Stimulated activated CD8-positive, alpha-beta memory T cell treated with anti-CD3 and anti-CD28 coated beads, Interleukin-12 subunit alpha, Interleukin-12 subunit beta, amount 100 ng/mL, for 4 hours (primary cell): ENCODE data around the gene TCF3.

Source experiments
- DNase-seq: peaks from one replicate; pipeline ENCODE4 v3.0.0-alpha.2; 2020; ENCODE audit warnings: low read depth

Gene TCF3

DNA sequence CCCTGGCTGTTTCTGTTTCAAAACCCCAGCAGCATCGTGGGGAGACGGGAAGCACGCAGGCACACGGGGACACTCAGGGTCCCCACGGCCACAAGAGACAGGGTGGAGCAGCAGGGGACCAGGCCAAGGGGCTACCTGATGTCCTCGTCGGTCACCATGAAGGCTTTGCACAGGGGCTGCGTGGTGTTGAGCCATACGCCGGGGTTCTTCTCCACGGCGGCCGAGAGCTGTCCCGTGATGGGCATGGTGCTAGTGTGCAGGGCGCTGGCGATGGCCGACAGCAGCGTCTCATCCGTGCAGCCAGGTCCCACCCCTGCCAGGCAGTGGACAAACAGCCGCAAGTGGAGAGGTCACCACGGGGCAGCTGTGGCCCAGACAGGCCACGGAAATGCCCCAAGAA lies 71.5 kb downstream of the TCF3 start:
- no peak for DNase-seq

DNA sequence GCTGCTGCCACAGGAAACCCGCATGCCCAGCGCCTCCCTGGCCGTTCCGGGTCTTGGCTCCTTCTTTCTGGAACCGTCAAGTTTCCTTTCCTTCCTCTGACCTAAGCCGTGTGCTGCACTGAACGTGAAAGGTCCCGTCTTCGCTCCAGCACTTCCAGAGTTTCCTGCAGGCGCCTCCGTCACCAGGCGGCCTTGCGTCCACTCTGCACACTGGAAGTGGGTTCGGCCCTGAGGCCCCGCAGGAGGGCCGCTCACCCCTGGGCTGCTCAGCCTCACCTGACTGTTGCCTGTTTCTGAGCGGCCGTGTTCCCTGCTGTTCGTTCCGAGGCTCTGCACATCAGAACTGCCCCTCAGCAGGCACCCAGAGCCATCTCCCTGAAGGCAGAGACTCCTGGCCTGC lies 72.0 kb downstream of the TCF3 start:
- no peak for DNase-seq

DNA sequence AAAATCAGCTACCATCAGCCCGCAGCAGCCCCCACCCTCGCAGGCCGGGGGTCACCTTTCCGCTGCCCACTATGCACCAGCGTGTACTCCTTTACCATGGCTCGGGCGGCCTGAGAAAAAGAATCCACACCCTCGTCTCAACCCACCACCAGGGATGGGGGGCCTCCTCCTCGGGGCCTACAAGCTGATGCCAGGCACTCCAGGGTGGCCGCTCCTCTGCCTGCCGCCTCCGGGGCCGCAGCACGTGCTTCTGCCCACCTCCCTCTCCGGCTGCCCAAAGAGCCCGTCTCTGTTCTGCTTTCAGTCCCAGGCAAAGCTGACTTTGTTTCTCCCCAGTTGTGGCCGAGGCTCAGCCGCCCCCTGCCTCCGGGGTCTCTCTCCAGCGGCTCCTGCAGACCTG lies 73.2 kb downstream of the TCF3 start:
- no peak for DNase-seq

DNA sequence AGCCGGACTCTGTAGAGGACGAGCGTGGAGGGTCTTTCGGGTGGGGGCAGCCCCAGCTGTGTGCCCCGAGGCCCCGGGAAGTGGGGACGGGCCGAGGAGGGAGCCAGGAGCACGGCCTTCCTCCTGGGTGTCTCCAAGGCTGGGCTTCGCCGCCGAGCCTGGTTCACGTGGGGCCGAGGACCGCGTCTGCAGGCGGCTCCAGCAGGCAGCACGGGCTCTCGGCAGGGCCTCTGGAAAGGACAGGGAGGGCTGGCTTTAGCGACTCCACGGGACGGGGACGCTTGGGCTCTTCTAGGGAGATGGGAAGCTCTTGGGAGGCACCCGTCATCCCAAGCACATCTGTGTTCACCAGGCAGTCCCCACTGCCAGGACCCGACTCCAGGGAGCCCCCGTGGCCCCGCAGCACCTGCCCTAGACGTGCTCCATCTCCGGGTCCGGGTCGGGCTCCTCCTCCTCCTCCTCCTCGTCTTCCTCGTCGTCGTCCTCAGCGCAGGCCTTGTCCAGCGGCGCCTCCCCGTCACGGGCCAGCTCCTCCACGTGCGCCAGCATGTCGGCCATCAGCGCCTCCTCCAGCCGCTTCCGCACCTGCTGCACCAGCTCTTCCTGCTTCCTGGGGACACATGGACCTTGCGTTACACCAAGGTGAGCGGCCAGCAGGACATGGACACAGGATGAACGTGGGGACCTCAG lies 74.3 kb downstream of the TCF3 start:
- DNase-seq = no peak

DNA sequence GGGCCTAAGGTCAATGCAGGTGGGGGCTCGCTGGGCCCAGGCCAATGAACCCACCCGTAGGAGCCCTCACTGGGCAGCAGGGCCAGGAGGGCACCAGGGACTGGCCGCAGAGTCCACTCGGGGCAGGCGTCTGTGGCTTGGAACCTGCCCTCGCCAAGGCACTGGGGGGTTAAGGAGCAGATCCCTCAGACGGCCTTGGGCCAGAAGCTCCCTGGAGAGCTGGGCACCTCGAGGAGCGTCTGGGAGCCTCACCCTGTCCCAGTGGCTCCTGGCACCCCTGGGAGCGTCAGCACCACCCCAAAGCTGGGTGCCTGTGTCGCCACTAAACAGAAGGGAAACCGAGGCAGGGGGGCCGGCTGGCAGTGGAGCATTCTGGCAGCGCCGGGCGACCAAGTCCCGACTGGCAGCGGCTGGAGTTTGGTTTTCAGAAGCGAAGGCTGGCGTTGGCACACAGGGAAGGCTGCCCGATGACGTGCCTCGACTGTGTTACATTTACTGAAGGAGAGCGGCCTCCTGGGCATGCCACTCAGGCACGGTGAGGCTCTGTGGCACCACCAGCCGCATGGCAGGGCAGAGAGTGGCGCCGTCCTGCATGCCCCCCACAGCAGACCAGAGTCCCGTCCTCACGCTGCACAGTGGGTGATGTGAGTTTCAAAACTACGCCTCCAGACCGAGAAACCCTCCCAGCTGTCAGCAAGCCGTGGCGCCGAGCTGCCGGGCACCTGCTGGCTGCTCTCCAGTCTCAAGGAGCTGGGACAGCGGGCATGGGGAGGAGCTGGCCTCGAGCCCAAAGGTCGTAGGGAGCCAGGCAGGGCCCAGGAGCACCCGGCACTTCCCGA lies 75.1 kb downstream of the TCF3 start:
- DNase-seq = no peak

DNA sequence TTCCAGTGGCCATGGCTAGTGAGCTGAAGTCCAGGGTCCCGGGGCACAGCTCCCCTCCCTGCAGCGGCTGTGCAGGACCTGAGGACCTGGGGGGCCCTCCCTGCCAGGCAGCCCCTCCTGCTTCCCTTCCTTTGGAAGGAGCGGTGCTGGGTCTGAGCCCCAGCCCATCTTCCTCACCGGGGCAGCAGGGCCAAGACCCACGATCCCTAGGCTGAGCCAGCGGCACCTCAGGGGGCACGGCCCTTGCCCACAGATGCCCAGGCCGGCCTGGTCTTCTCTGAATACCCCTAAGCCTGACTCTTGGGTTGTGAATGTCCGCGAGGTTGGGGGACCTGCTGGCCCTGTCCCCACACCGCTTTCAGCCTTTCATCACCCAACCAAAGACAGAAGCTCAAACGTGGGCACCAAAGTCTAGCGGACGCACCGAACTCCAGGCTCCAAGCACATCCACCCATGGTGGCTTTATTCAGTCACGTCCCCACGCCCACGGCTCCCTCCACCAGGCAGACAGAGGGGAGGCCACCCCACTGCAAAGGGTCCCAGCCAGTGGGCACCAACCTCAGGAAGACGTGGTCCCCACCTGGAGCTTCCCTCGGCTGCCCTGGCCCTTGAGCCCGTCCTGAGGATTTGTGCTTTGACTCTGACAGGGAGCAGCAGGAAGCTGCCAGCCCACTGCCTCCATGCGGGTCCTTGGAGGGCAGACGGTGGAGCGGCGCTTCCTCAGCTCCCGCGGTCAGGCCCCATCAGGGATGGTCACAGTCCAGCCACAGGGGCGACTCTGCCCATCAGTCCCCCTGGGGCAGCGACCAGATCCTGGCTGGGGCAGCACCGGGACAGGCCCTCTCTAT lies 75.9 kb downstream of the TCF3 start:
- no peak for DNase-seq

DNA sequence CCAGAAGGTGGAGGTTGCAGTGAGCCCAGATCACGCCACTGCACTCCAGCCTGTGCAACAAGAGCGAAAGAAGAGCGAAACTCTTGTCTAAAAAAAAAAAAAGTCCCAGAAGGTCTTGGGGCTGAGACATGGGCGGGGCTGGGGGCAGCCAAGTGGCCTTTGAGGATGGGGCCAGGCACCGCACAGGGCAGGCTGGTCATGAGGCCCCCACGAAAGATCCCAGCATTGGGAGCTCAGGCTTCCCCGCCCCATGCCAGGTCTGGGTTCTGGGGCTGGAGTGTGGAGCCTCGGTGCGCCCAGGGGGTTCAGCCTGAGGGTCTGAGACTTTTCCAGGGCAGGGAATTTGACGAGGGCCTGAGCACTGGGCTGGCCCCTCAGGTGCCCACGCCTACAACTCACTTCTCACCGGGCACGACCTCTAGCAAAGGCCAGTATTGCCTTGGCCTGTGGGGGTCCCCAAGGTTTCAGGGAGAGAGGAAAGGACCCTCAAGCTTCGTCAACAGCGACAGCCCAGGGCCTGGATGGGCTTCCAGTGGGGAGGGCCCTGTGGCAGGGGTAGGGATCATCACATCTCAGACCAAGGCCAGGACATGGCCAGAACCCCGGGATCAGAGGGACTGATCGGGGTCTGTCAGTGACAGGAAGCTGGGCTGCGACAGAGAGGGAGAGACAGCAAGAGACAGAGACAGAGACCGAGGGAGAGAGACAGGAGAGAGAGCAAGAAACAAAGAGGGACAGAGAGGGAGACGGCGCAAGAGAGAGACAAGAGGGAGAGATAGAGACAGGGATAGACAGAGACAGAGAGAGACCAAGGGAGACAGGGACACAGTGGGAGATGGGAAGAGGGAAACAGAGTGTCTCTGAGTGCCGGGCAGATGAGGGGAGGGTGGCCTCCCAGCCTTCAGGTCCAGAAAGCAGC lies 76.8 kb downstream of the TCF3 start:
- no peak for DNase-seq

DNA sequence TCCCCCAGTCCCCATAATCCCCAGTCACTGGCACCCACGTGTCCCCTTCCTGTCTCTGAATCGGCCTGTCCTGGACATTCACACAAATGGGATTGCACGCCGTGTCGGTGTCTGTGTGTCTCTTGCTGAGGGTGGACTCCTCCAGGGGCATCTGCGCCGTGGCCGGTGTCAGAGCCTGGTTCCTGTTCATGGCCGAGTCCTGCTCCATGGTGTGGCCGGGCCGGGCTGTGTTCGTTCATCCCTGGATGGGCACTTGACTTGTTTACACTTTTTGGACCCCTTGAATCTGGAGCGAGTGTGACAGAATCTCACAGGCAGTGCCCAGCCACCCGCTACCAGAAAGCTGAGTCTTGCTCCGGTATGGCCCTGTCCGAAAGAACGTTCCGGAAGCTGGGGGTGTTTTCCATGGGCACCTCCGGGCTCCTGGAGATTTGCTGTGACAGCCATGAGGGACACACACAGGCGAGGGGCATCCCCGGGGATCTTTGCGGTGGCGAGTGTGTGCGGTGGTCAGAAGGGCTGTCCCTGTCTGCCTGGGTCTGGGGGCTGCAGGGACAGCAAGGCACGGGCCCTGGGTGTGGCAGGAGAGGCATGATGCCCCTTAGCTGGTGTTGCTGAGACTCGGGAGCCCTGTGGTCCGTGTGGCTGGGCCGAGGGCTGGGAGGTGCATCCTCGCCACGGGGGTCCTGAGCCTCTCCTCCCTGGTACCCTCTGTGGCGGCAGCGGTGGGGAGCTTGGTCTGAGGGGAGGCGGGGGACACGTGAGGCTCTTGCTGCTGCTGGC lies 77.9 kb downstream of the TCF3 start:
- DNase-seq = no peak

DNA sequence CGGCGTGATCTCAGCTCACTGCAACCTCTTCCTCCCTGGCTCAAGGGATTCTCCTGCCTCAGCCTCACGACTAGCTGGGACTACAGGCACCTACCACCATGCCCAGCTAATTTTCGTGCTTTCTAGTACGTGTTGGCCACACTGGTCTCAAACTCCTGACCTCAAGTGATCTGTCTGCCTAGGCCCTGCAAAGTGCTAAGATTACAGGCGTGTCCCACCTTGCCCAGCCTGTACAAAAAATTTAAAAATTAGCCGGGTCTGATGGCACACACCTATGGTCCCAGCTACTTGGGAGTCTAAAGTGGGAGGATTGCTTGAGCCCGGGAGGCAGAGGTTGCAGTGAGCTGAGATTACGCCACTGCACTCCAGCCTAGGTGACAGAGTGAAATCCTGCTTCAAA lies 79.6 kb downstream of the TCF3 start:
- no peak for DNase-seq

DNA sequence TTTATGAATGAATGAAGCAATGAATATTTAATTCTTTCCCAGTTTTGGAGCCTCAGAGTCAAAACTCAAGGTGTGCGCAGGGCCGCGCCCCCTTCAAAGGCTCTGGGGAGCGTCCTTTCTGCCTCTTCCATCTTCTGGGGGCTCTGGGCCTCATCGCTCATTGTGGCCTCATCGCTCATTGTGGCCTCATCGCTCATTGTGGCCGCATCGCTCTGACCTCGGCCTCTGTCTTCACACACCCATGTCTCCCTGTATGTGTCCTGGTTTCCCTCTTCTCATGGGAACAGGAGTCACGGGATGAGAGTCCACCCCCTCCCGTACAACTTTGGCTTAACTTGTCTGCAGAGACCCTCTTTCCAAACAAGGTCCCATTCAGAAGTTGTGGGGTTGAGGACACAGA lies 81.1 kb downstream of the TCF3 start:
- no peak for DNase-seq

DNA sequence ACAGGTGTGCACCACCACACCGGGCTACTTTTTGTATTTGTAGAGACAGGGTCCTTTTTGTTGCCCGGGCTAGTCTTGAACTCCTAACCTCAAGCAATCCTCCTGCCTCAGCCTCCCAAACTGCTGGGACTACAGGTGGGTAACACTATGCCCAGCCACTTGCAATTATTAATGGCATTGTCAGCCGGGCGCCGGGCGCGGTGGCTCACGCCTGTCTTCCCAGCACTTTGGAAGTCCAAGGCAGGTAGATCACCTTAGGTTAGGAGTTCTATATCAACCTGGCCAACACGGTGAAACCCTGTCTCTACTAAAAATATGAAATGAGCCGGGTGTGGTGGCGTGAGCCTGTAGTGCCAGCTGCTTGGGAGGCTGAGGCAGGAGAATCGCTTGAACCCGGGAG lies 81.6 kb downstream of the TCF3 start:
- DNase-seq = no peak

DNA sequence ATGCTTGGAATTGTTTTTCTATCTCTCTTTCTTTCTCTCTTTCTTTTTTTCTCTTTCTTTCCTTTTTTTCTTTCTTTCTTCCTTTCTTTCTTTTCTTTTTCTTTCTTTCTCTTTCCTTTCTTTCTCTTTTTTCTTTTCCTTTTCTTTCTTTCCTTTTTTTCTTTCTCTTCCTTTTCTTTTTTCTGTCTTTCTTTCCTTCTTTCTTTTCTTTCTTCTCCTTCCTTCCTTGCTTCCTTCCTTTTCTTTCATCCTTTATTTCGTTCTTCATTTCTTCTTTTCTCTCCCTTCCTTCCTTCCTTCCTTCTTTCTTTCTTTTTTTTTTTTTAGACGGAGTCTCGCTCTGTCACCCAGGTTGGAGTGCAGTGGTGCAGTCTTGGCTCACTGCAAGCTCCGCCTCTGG lies 82.4 kb downstream of the TCF3 start:
- DNase-seq = no peak

DNA sequence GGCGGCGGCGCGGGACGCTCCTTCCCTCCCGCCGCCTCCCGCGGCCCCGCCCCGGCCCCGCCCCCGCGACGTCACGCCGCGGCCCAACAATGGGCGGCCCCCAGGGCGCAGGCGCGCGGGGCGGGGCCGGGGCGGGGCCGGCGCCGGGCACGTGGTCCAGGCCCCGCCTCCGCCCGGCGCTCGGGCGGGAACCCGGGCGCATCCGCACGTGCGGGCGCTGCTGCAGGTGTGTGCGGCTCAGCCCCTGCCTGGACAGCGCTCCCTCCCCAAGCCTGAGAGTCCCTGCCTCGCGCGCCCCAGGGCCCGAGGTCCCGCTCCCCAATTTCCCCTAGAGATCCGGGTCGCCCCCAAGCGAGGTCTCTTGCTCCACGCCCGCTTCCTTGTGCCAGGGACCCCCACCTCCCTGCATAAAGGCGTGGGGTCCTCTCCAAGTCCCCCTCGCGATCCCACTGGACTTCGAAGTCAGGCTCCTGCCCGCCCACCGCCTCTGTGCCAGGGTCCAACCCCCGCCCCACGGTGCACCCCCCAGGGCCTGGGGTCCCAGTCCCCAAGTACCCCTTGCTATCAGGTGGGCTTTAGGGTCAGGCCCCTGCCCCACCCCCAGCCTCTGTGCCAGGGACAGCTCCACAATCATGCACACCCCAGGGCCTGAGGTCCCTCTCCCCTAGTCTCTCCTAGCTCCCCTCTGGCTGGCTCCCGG lies 83.9 kb downstream of the TCF3 start, which contains the start of gene MEX3D:
MEX3D (minus strand) TSS at position 6 of the 700 bp plus-strand sequence. CDS start 267 bp downstream, outside the sequence.
- peak; percentile 73 for DNase-seq

DNA sequence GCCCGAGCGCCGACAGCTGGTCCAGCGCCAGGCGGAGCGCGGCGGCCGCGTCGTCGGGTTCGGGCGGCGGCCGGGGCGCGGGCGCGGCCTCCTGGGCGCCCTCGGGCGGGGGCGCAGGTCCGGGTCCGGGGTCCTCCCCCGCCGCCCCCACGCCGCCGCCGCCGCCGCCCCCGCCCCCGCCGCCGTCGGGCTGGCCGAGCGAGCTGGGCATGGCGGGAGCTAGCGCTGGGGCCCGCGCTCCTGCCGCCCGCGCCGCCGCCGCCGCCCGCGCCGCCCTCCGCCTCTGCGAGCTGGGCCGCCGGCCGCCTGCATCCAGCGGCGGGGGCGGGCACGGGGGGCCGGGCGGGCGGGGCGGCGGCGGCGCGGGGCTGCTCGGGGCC lies 84.6 kb downstream of the TCF3 start:
- no peak for DNase-seq

DNA sequence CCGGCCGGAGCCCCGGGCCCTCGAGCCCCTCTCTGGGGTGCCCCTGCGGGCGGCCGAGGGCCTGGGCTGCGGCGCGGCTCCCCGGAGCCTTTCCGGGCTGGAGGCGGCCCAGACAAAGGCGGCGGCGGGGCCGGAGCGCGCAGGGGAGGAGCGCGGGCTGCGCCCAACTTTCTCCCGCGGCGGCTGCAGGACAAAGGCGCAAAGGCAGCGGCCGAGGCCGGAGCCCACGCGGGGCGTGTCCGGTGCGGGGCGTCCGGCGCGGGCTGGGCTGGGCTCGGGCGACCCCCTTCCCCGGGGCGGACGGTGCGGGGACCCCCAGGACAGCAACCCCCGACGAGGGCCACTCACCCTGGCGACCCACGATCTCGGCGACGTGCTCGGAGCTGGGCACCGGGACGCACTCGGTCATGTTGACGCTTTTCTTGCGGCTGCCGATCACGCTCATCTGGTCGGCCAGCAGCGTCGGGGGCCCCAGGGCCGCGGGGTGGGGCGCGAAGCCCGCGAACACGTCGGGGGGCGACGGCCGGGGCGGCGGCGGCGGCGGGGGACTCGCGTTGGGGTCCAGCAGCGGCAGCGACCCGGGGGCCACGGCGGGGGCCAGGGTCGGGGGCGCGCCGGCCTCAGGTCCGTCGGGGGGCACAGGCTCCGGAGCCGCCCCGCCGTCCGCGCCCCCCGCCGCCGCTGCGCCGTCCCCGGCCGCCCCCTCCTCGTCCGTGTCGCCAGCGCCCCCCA lies 85.1 kb downstream of the TCF3 start:
- DNase-seq = no peak

DNA sequence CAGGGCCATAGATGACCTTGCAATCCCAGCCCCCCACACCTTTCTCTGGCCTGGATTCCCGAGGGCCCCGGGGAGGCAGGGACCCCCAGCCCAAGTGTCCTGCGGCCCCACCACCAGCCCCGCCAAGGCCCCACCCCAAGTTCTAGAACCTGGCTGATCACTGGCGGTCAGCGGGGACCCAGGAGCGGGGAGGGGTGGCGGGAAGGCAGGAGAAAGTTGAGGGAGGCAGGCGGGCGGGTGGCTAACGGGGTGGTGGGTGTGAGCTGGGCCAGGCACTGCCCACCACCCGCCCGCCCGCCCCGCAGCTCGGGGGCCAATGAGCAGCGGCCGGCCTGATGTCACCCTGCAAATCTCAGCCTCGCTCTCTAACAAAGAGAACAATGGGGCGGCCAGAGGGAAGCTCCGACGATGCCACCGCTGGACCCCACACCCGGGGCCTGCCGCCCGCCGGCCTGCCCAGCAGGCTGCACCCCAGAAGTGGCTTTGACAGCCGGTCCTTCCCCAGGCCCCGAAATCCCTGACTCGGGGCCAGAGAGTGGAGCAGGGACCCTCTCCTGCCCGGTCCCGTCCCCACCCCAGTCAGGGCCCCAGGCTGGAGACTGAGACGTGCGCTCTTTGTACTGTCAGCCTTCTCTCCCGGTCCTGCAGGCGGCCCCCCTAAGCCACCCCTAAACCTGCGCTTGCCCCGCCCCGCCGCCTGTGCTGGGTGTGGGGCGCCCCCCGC lies 85.9 kb downstream of the TCF3 start:
- no peak for DNase-seq

DNA sequence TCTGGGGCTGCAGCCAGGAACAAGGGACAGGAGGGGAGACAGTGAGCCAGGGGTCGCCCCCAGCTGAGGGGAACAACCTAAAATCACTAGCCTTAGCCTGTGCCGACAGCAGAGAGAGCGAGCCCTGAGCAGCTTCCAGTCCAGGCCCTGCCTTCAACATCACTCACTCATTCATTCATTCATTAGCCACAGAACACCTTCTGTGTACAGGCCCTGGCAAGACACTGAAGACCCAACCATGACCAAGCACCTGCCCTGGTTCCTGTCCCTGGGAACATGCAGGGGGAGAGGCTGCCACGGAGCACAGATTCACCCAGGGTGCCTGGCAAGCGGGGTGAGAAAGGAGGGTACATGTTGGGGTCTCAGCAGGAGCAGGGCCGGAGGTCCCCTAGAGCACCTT lies 89.2 kb downstream of the TCF3 start:
- DNase-seq = no peak

DNA sequence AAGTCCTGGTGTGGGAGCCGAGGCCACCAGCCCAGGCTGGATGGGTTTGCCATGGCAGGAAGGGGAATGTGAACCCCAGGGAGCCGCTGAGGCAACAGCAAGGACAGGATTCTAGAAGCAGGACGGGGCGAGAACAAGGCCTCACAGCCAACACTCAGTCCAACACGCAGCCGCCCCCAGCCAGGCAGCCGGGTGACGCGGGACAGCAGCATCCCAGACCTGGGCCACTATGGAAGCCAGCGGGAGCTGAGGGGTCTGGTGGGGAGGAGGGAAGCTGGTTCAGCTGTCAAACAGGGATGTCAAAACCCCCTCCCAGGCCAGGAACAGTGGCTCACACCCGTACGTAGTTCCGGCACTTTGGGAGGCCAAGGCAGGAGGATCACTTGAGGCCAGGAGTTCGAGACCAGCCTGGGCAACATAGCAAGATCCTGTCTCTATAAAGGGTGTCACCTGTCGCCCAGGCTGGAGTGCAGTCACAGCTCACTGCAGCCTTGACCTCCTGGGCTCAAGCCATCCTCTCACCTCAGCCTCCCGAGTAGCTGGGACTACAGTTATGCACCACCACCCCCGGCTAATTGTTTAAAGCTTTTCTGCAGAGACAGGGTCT lies 91.1 kb downstream of the TCF3 start:
- no peak for DNase-seq
